SK-N-SH (cell line): ENCODE results near the gene GLI2. TPM values are rescaled to one million over a fixed set of nuclear protein-coding genes. Genes with fewer than 3 reads are reported as not detected.

Source experiments
- CTCF ChIA-PET: fragments of 300-600, 350-600 bp; formaldehyde crosslinking; extraction: SDS; loops from one replicate; lab custom pipeline; 2021; lab: Yijun Ruan, JAX
- POLR2A ChIA-PET: fragments of 350-600 bp; sonication (Branson Sonifier 250); formaldehyde crosslinking; extraction: SDS; loops from one replicate; lab custom pipeline; 2020; ENCODE audit warnings: antibody characterized with exemption, inconsistent platforms; lab: Yijun Ruan, JAX
- DNase-seq: peaks from one replicate; pipeline ENCODE4 v3.0.0; 2012
- H2AFZ ChIP-seq: fragments of 200-600 bp; sonication (generic); 2 replicates; pipeline ENCODE4 v1.8.1; 2016; ENCODE audit warnings: antibody characterized with exemption, mild to moderate bottlenecking, low read depth
- H3F3A ChIP-seq: fragments of 200-600 bp; sonication (generic); replicated peaks from 2 replicates; pipeline ENCODE3; 2016; ENCODE audit warnings: antibody characterized with exemption, mild to moderate bottlenecking; ENCODE audit not compliant: insufficient read depth
- H3K27ac ChIP-seq, 2 experiments: fragments of 200-500 bp in 1 of 2; fragments of 200-600 bp in 1 of 2; sonication (Bioruptor generic) in 1 of 2; sonication (generic), shearing (Covaris generic) in 1 of 2; 2 replicates each; pipeline versions ENCODE4 v1.5.1 to v1.6.1; 2014 to 2016; ENCODE audit warnings: low read depth in 2 of 2, inconsistent platforms in 1 of 2, low read length in 1 of 2, mild to moderate bottlenecking in 1 of 2, mixed read lengths in 1 of 2
- H3K27me3 ChIP-seq: fragments of 200-600 bp; sonication (generic), shearing (Covaris generic); 2 replicates; pipeline ENCODE4 v1.6.1; 2016; ENCODE audit warnings: mixed run types; ENCODE audit not compliant: insufficient read depth
- H3K36me3 ChIP-seq, 2 experiments: fragments of 200-500 bp in 1 of 2; fragments of 200-600 bp in 1 of 2; sonication (Bioruptor generic) in 1 of 2; sonication (generic) in 1 of 2; replicated peaks in 1 of 2; 2 replicates each; pipeline versions ENCODE3 to v1.5.1; 2014 to 2016; ENCODE audit warnings: low read length in 1 of 2, mild to moderate bottlenecking in 1 of 2; ENCODE audit not compliant: insufficient read depth in 2 of 2, control insufficient read depth in 1 of 2
- H3K4me1 ChIP-seq, 2 experiments: fragments of 200-500 bp in 1 of 2; fragments of 200-600 bp in 1 of 2; sonication (Bioruptor generic) in 1 of 2; sonication (generic), shearing (Covaris generic) in 1 of 2; 2 replicates each; pipeline versions ENCODE4 v1.5.1 to v1.6.1; 2014 to 2016; ENCODE audit warnings: low read depth in 1 of 2, low read length in 1 of 2, mixed run types in 1 of 2; ENCODE audit not compliant: insufficient read depth in 2 of 2, control insufficient read depth in 1 of 2
- H3K4me2 ChIP-seq: fragments of 200-600 bp; sonication (generic), shearing (Covaris generic); 2 replicates; pipeline ENCODE4 v1.6.1; 2017; ENCODE audit warnings: mixed run types
- H3K4me3 ChIP-seq, 2 experiments: fragments of 200-500 bp in 1 of 2; fragments of 200-600 bp in 1 of 2; sonication (Bioruptor generic) in 1 of 2; sonication (generic), shearing (Covaris generic) in 1 of 2; 2 replicates each; pipeline versions ENCODE4 v1.5.1 to v1.8.1; 2014 to 2016; ENCODE audit warnings: low read depth in 2 of 2, inconsistent platforms in 1 of 2, low read length in 1 of 2, mild to moderate bottlenecking in 1 of 2, mixed read lengths in 1 of 2, moderate library complexity in 1 of 2
- H3K79me2 ChIP-seq: fragments of 200-600 bp; sonication (generic); 2 replicates; pipeline ENCODE4 v1.8.1; 2017; ENCODE audit warnings: mild to moderate bottlenecking; ENCODE audit not compliant: insufficient read depth
- H3K9ac ChIP-seq: fragments of 200-600 bp; sonication (generic); 2 replicates; pipeline ENCODE4 v1.6.1; 2017; ENCODE audit warnings: mixed run types
- H3K9me2 ChIP-seq: fragments of 200-600 bp; sonication (generic); 2 replicates; pipeline ENCODE4 v1.6.1; 2017; ENCODE audit warnings: mixed run types
- H3K9me3 ChIP-seq: fragments of 200-600 bp; sonication (generic); 2 replicates; pipeline ENCODE4 v1.6.1; 2017; ENCODE audit warnings: mixed run types, mild to moderate bottlenecking, moderate library complexity
- H4K20me1 ChIP-seq: fragments of 200-600 bp; sonication (generic); 2 replicates; pipeline ENCODE4 v1.6.1; 2017; ENCODE audit warnings: mild to moderate bottlenecking, mixed run types; ENCODE audit not compliant: insufficient read depth
- CTCF ChIP-seq: fragments of 200-600 bp; sonication (generic); IDR thresholded peaks from 2 replicates; pipeline ENCODE4 v1.6.1; 2017; ENCODE audit warnings: antibody characterized with exemption, mild to moderate bottlenecking, moderate library complexity
- FOSL2 ChIP-seq: IDR thresholded peaks from 2 replicates; pipeline ENCODE4 v1.4.0; 2012; ENCODE audit warnings: low read depth, mild to moderate bottlenecking, moderate library complexity, borderline replicate concordance
- NRF1 ChIP-seq: IDR thresholded peaks from 2 replicates; pipeline ENCODE4 v1.6.1; 2012; ENCODE audit warnings: low read depth, mild to moderate bottlenecking, low read length
- RAD21 ChIP-seq: IDR thresholded peaks from 2 replicates; pipeline ENCODE4 v1.6.1; 2012; ENCODE audit warnings: mild to moderate bottlenecking, low read length
- RCOR1 ChIP-seq: fragments of 150-350 bp; IDR thresholded peaks from 2 replicates; pipeline ENCODE4 v1.6.1; 2017; ENCODE audit warnings: antibody characterized with exemption, low read length
- REST ChIP-seq: IDR thresholded peaks from 2 replicates; pipeline ENCODE4 v1.6.1; 2012; ENCODE audit warnings: mild to moderate bottlenecking, low read depth, low read length, moderate library complexity
- SMC3 ChIP-seq: IDR thresholded peaks from 2 replicates; pipeline ENCODE4 v1.6.1; 2012; ENCODE audit warnings: low read depth, low read length, improper control_type of control experiment
- ZBTB33 ChIP-seq: IDR thresholded peaks from 2 replicates; pipeline ENCODE4 v1.4.0; 2012; ENCODE audit warnings: low read depth, borderline replicate concordance
- WGBS: methylation state at CpG from one replicate; pipeline ENCODE4 v1.1.6; 2017; ENCODE audit warnings: low lambda C conversion rate; 5-methylcytosine and 5-hydroxymethylcytosine counted together
- polyA plus RNA-seq, 3 experiments: library from polyadenylated mRNA; depleted of rRNA; stranded (reverse); fragments of >200 nt; gene quantifications; 2 replicates each; pipeline ENCODE4 v1.2.3, GENCODE V29; 2012
- TF ChIP-seq, protein P1 (sequence below): fragments of 150-350 bp; IDR thresholded peaks from 2 replicates; pipeline ENCODE4 v1.6.1; 2016; ENCODE audit warnings: mild to moderate bottlenecking, low read depth, low read length

The GLI2 gene
- polyA plus RNA-seq, 1 of the 3 experiments (the other 2 are of a cell fraction) = 3.4 TPM

DNA sequence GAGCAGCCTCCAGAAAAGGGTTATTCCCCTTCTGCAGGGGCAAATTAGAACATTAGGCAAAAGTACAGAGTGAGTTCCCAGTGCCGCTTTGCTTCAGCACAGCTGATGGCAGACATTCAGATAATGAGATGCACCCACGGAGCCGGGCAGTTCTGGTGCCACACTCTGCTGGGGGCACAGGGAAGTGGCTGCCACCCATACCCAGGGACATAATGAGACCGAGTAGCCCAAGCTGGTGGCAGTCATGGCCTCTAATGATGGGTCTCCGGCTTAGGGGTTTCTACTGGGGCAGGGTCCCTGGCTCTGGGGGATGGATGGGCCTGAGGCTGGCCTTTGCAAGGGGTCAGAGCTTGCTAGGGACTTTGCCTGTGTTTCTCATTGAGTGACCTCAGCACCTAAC lies 26.2 kb downstream of the GLI2 start:
- no peak overlapping the region for H3K9ac ChIP-seq
- peaks cover 21 to 60% of the 10 kb centered on the region in 2 experiments for H3K4me1 ChIP-seq
- peaks cover 8% of the 10 kb centered on the region for H3F3A ChIP-seq
- peaks cover 96% of the 10 kb centered on the region for H3K79me2 ChIP-seq
- no peaks in the 10 kb centered on the region for H3K36me3 ChIP-seq
- H2AFZ ChIP-seq = no peak overlapping the region
- DNase-seq = no peak
- H3K9me2 ChIP-seq = no peaks in the 10 kb centered on the region
- H3K27me3 ChIP-seq = no peaks in the 10 kb centered on the region
- no peak for TF ChIP-seq CTCF
- no peak for TF ChIP-seq FOSL2
- TF ChIP-seq RAD21 = no peak
- TF ChIP-seq SMC3 = no peak
- no peak for TF ChIP-seq RCOR1
- TF ChIP-seq REST = no peak
- no peak for TF ChIP-seq NRF1
- TF ChIP-seq ZBTB33 = no peak
- TF ChIP-seq, protein P1, sequence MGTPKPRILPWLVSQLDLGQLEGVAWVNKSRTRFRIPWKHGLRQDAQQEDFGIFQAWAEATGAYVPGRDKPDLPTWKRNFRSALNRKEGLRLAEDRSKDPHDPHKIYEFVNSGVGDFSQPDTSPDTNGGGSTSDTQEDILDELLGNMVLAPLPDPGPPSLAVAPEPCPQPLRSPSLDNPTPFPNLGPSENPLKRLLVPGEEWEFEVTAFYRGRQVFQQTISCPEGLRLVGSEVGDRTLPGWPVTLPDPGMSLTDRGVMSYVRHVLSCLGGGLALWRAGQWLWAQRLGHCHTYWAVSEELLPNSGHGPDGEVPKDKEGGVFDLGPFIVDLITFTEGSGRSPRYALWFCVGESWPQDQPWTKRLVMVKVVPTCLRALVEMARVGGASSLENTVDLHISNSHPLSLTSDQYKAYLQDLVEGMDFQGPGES = no peak
- H3K4me2 ChIP-seq = no peak overlapping the region
- H3K9me3 ChIP-seq = 0 out of 2 replicates have a peak, but pooled peaks cover under 1% of the 10 kb centered on the region
- WGBS = 100% methylated on average over 2 of the region's 5 CpGs
- H4K20me1 ChIP-seq = peaks cover 12% of the 10 kb centered on the region; the same call in 1 of the 2 replicates
- POLR2A ChIA-PET = interaction anchor here (1.2 kb wide), 1 partner anchor 28 kb away, joined by 3 read pairs; no protein-coding TSS in a partner anchor
- CTCF ChIA-PET = interaction anchor here (1.5 kb wide), 1 partner anchor 26 kb away, joined by 4 read pairs; the partner anchor contains the start of gene GLI2
- H3K4me3 ChIP-seq = no peak overlapping the region
- H3K27ac ChIP-seq = no peak overlapping the region
